Renal cortex interstitium (tissue), 11 donors: ENCODE results near the gene ESRP2. TPM values are rescaled to one million over a fixed set of nuclear protein-coding genes. Genes with fewer than 3 reads are reported as not detected.

Experiments used
- DNase-seq, 11 donors: peaks; one replicate each; pipeline ENCODE4 v3.0.0-alpha.2; 2013; ENCODE audit warnings: low read depth in 9 of 11, low spot score in 4 of 11; ENCODE audit errors: extremely low read depth in 1 of 11
- polyA plus RNA-seq, 3 donors: library from polyadenylated mRNA; unstranded; fragments of 120-200 nt; gene quantifications; one replicate each; pipeline ENCODE4 v1.2.1, GENCODE V29; 2013; ENCODE audit not compliant: insufficient read length in 3 of 3

Gene ESRP2
- polyA plus RNA-seq, 3 donors = 23.0 to 40.0 (median 27.1) TPM

DNA sequence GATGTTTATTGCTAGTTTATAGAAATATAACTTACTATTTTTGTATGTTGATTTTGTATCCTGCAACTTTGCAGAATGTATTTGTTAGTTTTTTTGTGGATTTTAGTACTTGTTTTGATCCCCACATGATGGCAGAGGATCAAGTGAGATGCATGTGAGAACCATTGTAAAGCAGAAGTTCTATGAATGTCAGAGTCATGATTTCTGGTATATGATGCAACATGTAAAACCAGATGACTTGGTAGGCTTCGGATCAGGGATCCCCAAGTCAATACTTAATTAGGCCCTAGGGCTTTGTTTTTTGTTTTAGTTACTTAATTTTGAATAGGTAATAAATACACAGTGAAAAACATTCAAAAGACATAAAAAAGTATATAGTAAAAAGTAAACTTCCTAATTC, 45.8 kb downstream of the ESRP2 start:
- no peak for DNase-seq

DNA sequence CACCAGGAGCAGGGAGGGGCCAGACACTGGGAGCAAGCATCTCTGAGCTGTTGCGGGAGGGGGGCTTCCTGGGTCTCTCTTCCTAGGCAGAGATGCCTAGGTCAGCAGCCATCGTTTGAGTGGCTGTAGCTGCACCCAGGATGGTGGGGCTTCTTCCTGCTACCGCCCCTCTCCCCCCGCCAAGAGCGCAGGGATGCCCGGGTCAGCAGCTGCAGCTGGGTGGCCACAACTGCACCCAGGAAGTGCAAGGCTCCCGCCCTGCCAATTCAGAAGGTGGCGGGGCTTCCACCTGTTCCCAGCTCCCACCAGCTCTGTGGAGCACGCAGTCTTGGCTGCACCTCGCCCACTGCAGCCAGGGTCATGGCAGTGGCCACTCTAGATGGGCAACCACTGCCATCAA, 47.8 kb downstream of the ESRP2 start:
- DNase-seq = no peak

GRCh38 chr16:68187505-68187904, 48.4 kb downstream of the ESRP2 start:
- DNase-seq = no peak

DNA sequence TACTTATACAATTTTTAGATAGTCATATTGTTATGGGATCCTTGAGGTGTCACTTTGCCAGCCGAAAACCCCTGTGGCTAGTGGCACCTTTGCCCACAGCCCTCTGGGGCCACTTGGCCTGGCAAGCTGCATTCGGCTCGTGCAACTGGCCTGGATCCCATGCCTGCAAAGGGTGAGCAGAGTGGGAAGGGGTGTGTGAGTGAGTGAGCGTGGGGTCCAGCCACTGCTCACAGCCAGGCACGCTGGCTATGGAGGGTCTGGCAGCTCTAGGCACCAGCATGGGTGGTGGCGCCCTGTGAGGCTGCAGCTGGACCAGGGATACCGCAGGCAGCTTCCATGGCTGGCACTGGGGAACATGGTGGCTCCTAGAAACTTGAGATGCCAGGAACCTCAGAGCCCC, 49.0 kb downstream of the ESRP2 start:
- DNase-seq = no peak

GRCh38 chr16:68183046-68183445, 52.9 kb downstream of the ESRP2 start:
- DNase-seq = no peak

DNA sequence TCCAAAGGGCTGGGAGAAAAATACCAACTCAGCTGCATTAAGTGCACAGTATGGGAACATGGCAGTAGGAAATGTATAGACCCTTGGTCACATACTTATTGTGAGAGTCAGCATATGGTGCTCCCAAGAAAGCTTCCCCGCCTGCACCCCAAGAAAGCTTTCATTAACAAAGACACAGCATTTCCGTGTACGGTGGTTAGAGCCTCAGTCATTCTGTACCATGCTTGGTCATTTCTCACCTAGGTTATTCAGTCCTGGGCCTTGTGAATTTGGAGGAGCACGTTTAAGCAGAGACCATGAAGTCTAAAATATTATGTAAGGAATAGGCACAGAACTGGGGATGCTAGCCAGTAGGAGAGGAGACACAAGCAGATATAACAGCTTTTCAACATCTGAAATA, 56.1 kb downstream of the ESRP2 start:
- no peak for DNase-seq

- DNase-seq = no peak
Measured at GRCh38 chr16:68179196-68179795, 56.6 kb downstream of the ESRP2 start.

Other genes starting within 250 kb of the ESRP2 start
- under 1 TPM; 0.51 to 0.86 (median 0.62) TPM for gene DPEP2, start 236.6 kb downstream of the ESRP2 start, polyA plus RNA-seq
- not detected for gene DPEP2NB, start 220.2 kb downstream of the ESRP2 start, polyA plus RNA-seq
- gene DDX28, start 212.9 kb downstream of the ESRP2 start, polyA plus RNA-seq = 10 to 100 TPM in 2 of 3 donors, 1 to 10 TPM in 1; 9.3 to 11.3 (median 10.1) TPM
- gene DUS2, start 212.8 kb downstream of the ESRP2 start, polyA plus RNA-seq = 10 to 100 TPM; 13.7 to 17.9 (median 17.5) TPM
- 10 to 100 TPM; 28.8 to 37.0 (median 35.7) TPM for gene NFATC3, start 150.8 kb downstream of the ESRP2 start, polyA plus RNA-seq
- 10 to 100 TPM; 20.3 to 23.7 (median 23.4) TPM for gene PLA2G15, start 9.2 kb upstream of the ESRP2 start, polyA plus RNA-seq
- 10 to 100 TPM; 13.1 to 17.8 (median 13.9) TPM for gene SLC7A6, start 28.4 kb upstream of the ESRP2 start, polyA plus RNA-seq
- 10 to 100 TPM; 19.8 to 25.4 (median 20.8) TPM for gene SLC7A6OS, start 74.8 kb upstream of the ESRP2 start, polyA plus RNA-seq
- 10 to 100 TPM; 51.2 to 64.2 (median 52.5) TPM for gene PRMT7, start 74.9 kb upstream of the ESRP2 start, polyA plus RNA-seq
- 1 to 10 TPM in 2 of 3 donors, under 1 TPM in 1; 0.96 to 2.5 (median 1.2) TPM for gene SMPD3, start 212.4 kb upstream of the ESRP2 start, polyA plus RNA-seq